CD4-positive, alpha-beta T cell treated with Interleukin-10 for 1 hour (primary cell): ENCODE measurements around the gene LSM14B.

Source experiments
- DNase-seq: peaks from one replicate; pipeline ENCODE4 v3.0.0-alpha.2; 2020

LSM14B gene

DNA sequence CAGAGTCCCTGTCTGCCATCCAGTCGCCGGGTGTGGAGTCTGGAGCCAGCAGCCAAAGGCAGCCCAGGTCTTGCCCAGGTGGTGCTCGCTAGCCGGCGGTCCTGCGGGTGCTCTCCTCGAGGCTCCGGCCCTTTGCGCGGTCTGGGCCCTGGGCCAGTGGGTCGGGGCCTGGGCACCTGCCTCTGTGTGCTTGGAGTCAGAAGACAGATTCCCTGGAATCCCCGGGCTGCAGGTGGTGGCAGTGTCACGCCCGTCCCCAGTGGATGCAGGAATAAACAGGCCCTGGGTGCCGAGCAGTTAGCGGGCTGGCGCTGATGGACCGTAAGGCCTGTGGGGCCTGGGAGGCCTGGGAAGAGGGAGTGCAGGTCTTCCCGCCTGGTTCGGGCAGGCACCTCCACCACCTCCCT, 26.6 kb downstream of the LSM14B start:
- no peak for DNase-seq

- DNase-seq = no peak
Observed at GRCh38 chr20:62149532-62150309, 27.4 kb downstream of the LSM14B start.

DNA sequence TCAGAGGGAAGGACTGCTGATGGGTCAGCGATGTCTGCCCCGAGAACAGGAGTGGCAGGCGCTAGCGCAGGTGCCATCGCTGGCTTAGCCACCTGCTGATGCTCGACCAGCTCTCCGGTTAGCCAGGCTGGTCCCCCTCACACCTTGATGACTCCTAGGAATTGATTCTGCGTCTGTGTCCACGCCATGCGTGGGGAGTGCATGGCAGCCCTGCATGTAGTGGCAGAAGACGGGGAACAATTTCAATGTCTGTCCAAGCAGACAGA, 28.0 kb downstream of the LSM14B start:
- no peak for DNase-seq

DNA sequence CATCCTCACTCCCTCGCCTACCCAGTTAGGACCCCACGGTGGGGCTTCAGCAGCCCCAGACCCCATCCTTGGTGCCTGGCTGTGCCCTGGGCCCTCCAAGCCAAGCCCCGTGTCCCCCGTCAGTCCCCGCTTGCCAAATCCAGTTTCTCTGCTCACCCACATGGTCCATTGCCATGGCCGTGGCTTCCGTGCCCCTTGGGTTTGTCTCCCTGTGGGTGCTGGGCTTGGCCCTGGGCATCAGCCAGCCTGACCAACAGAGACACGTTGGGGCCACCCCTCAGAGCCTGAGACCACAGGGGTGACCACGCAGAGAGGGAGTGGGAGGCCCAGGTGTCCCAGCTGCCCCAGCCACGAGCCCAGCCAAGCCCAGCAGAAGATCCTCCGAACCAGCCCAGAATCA, 28.9 kb downstream of the LSM14B start:
- DNase-seq = no peak

GRCh38 chr20:62151835-62152364, 29.6 kb downstream of the LSM14B start:
- no peak for DNase-seq

DNA sequence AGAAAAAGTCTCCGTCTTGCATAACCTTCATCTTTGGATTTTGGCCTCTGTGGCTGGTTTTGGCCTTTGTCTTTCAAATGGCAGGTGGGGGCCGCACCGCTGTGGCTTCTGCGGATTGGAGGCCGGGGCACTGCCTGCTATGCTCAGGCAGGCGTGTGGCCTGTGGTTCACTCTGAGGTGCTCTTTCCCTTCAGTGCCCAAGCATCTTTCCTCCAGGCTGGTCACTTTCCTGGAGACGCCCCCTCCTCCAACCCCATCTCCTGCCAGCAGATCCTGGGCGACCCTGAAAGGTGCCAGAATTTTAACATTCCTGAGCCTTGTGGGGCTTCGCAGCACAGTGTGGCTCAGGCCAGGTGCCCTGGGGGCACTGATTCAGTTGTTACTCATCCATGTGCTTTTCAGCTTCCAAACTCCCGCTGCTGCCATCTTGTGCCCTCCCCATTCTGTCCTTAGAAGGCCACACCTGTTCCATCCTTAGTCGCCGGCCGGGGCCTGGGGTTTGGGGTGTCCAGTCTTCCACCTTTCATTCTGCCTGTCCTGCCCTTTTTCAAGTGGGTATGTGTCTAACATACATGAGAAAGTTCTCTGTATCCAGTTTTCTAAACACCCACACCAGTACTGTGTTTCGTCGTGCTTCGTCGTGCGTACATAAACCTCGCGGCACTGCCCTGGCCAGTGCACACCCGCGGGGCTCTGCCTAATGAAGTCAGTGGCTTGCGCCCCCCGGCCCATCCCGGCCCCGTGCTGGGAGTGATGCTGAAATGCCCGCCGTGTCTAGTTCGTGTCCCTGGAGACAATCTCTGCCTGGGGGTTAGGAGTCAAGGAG, 33.4 kb downstream of the LSM14B start:
- no peak for DNase-seq

DNA sequence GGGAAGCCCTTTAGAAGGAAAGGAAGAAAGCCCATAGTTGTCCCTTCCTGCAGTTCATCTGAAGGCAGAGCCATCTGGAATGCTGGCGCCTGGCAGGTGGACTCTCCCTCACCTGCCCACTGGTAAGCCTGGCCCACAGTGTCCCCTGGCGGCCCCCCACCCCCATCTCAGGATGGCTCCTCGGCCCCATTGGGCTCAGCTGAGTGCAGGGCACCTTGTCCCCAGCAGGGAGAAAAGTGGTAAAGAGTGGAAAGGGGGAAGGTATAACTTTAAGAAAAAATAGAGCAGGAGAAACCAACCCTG, 33.9 kb downstream of the LSM14B start:
- no peak for DNase-seq

GRCh38 chr20:62156592-62157386, 34.5 kb downstream of the LSM14B start:
- DNase-seq = peak; percentile 76

- DNase-seq = no peak
Observed at GRCh38 chr20:62157387-62158087, 35.3 kb downstream of the LSM14B start.

GRCh38 chr20:62158088-62158400, 35.8 kb downstream of the LSM14B start:
- no peak for DNase-seq

GRCh38 chr20:62158541-62158940, 36.3 kb downstream of the LSM14B start:
- DNase-seq = no peak

- no peak for DNase-seq
Observed at GRCh38 chr20:62159052-62159451, 36.8 kb downstream of the LSM14B start.

DNA sequence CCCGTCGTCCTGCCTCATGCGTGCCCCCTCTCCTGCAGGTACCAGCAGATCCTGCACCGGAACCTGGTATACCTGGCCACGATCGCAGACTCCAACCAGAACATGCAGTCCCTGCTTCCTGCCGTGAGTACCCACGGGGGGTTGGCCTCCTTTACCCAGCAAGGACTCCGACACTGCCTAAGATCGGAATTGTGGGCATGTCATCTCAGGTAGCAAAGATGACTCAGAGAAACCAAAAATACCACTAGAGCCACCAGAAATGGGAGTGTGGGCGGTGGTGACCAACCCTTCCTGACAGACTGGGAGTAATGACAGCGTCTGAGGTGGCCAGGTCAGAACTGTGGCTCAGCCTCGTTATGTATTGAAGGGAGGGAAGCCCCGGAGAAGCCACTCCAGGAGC, 37.6 kb downstream of the LSM14B start:
- no peak for DNase-seq

DNA sequence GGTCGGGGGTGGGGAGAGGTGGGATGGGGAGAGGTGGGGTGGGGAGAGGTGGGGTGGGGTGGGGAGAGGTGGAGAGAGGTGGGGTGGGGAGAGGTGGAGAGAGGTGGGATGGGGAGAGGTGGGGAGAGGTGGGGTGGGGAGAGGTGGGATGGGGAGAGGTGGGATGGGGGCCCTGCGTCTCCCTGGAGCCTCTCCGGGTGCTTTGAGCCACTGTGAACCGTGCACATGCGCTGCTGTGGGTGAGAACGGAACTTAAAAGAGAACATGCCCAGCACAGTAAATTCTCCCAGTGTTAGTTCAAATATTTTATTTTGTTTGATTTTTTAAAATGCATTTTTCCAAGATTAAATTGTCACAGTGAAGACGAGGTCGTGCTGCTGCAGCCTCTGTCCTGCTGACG, 38.0 kb downstream of the LSM14B start:
- DNase-seq = no peak

DNA sequence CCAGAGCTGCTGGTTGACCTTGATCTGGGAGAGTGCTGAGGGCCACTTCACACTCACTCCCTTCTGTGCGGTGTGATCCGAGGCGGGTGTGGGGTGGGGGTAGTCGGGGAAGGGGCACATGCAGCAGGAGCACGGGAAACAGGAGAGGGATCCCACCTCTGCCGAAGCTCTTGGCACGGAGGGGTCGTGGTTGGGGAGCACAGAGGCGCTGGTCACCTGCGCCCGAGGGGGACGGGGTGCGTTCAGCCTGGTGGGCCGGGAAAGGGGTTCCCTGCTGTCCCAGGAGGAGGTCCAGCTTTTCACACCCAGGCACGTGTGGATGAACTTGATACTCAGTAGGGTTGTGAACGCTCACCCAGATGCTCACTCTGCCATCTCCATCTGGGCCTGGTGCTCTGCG, 38.6 kb downstream of the LSM14B start:
- DNase-seq = no peak

GRCh38 chr20:62161347-62161746, 39.1 kb downstream of the LSM14B start:
- no peak for DNase-seq

- no peak for DNase-seq
Observed at GRCh38 chr20:62162765-62163484, 40.6 kb downstream of the LSM14B start.

DNA sequence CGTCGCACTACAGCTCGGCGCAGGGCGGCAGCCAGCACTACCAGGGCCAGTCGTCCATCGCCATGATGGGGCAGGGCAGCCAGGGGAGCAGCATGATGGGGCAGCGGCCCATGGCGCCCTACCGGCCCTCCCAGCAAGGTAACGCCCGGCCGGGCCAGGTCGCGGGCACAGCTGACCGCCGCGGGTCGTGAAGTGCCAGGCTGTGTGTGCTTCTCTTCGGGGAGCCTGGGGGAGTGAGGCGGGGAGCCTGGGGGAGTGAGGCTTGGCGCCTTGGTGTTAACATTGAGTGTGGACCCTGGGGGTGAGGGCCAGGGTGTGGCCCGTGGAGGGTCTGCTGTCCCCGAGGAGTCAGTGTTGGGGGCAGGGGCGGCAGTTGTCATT, 41.2 kb downstream of the LSM14B start:
- no peak for DNase-seq

DNA sequence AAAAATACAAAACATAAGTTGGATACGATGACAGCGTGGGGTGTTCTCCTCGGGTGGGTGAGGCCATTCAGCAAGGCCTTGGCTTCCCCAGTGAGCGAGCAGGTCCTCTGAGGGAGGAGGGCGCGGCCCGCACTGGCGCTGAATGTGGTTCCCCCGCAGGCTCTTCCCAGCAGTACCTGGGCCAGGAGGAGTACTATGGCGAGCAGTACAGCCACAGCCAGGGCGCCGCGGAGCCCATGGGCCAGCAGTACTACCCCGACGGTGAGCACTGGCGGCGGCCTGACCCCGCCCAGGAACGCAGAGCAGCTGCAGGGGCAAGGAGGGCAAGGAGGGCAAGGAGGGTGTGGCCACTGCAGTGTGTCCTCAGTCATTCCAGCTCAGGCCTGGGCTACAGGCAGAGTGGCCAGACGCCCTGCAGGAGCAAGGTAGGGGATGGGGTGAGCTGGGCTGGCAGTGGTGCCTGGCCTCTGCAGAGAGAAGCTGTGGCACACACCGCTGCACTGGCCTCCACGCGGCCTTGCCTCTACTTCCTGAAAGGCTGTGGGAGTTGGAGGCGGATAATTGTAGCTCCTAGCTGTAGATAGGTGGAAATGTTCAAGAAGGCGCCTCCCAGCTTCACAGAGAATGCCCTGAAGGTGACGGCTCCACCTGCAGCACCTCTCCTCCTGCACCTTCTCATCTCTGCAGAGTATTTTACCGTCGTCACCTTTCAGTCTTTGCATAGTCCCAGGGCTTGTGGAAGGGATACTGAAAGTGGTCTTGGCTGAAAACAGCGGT, 41.9 kb downstream of the LSM14B start:
- DNase-seq = no peak

DNA sequence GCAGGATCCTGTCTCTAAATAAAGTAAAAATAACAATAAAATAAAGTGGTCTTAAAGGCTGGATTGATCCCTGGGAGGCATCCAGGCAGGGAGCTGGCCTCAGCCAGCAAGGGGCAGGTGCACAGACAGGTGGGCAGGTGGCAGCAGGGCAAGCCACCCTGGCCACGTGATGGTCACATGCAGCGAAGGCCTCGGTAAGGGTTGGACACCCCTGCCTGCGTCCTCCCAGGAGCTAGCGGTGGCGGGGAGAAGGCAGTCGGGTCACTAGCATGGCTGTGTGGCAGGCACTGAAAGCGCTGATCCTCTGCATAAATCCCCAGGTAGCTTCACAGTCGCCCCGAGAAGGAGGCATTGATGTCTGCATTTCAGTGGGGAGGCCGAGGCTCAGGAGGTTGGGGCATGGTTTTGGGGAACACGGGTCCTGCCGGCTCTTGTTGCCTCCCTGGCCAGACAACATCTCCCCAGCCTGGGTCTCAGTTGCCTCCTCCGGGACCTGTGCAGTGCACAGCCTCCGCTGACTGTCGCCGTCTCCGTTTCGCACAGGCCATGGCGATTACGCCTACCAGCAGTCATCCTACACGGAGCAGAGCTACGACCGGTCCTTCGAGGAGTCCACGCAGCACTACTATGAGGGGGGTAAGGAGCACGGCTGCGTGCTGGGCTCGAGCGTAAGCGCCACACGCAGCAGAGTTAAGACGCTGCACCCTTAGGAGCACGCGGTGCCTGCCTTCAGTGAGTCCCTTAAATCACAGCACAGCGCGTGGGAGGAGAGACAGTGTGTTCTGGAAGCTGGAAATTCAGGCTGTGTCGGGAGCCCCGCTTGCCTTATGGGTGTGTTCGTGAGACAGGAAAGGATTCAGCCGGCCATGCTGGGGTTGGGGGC, 42.8 kb downstream of the LSM14B start:
- no peak for DNase-seq
